Measurements from ENCODE around the gene GPR68.

The GPR68 gene

DNA sequence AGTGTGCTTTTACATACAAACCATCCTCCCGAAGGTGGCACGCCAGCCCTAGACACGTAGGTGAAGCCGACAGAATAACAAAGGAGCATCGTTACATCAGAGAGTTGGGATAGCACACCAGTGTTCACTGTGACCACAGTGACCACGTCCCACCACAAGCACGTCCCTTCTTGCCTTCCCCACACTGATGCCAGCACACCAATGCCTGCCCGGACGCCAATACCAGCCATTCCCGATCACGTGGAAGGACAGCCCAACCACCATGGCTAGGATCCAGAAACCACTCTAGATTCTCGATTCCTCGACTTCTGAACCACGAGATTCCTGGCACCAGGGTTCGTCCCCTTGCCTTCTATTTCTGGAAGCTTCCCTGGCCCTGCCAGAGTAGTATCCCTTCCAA is 48.0 kb upstream of the GPR68 start:
- no peak overlapping the region for H3K27ac ChIP-seq (ENCODE audit: extremely low read depth, low read depth, low read length)
- CTCF ChIA-PET: no interaction called here
- no peaks in the 10 kb centered on the region for H3K9me3 ChIP-seq (ENCODE audit: control insufficient read depth, insufficient read depth, low read depth, low read length)
- H3K4me1 ChIP-seq (ENCODE audit: control insufficient read depth, insufficient read depth, low read length): no peaks in the 10 kb centered on the region
- H3K36me3 ChIP-seq (ENCODE audit: control insufficient read depth in 2 of 2, insufficient read depth in 1 of 2, low read length in 2 of 2): peaks cover 0 to 76% of the 10 kb centered on the region in 2 experiments; a peak in 1 of 3 replicates
- POLR2A ChIA-PET: no interaction called here
- TF ChIP-seq ZNF518A (tag by site-specific recombination; conservative IDR thresholded peaks at IDR 0.05; ENCODE audit: low read depth): no peak
- 0 out of 2 replicates have a peak, but pooled peaks have one; percentile 30 for TF ChIP-seq ZNF600 (tag by site-specific recombination; IDR thresholded peaks at IDR 0.05)
- H3K4me3 ChIP-seq (ENCODE audit: low read depth, low read length): no peak overlapping the region

GRCh38 chr14:91291786-91292405 is 47.4 kb upstream of the GPR68 start:
- Histone ChIP-seq H3K4me1 (ENCODE audit: control insufficient read depth, insufficient read depth, low read length) (no peaks in the 10 kb centered on the region), H3K4me3 (ENCODE audit: low read depth, low read length) (no peak overlapping the region), H3K36me3 (ENCODE audit: control insufficient read depth in 2 of 2, insufficient read depth in 1 of 2, low read length in 2 of 2) (peaks cover 0 to 71% of the 10 kb centered on the region in 2 experiments; a peak in 1 of 3 replicates), H3K27ac (ENCODE audit: extremely low read depth, low read depth, low read length) (no peak overlapping the region), H3K9me3 (ENCODE audit: control insufficient read depth, insufficient read depth, low read depth, low read length) (no peaks in the 10 kb centered on the region)
- no peak for TF ChIP-seq ZNF791 (tag by site-specific recombination; IDR thresholded peaks at IDR 0.05)
- no peak for TF ChIP-seq ZNF398 (tag by site-specific recombination; IDR thresholded peaks at IDR 0.05)
- TF ChIP-seq ZNF785 (tag by site-specific recombination; IDR thresholded peaks at IDR 0.05): no peak
- no peak for TF ChIP-seq GLIS1 (tag by site-specific recombination; IDR thresholded peaks at IDR 0.05)
- no peak for TF ChIP-seq ELK4 (IDR thresholded peaks at IDR 0.05; ENCODE audit: borderline replicate concordance, low read depth, low read length)
- no peak for TF ChIP-seq ATF2 (tag by site-specific recombination; IDR thresholded peaks at IDR 0.05; ENCODE audit: low read depth)
- TF ChIP-seq HOXA7 (CRISPR knock-in tag; IDR thresholded peaks at IDR 0.05; ENCODE audit: borderline replicate concordance): no peak
- no peak for TF ChIP-seq ZBTB7A (tag by site-specific recombination; IDR thresholded peaks at IDR 0.05; ENCODE audit: low read depth)
- TF ChIP-seq, protein P1, sequence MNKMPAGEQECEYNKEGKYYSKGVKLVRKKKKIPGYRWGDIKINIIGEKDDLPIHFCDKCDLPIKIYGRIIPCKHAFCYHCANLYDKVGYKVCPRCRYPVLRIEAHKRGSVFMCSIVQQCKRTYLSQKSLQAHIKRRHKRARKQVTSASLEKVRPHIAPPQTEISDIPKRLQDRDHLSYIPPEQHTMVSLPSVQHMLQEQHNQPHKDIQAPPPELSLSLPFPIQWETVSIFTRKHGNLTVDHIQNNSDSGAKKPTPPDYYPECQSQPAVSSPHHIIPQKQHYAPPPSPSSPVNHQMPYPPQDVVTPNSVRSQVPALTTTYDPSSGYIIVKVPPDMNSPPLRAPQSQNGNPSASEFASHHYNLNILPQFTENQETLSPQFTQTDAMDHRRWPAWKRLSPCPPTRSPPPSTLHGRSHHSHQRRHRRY (tag by site-specific recombination; IDR thresholded peaks at IDR 0.05): no peak
- ChIA-PET CTCF (no interaction called here), POLR2A (interaction anchor here (0.6 kb wide), 1 partner anchor 48 kb away, joined by 3 read pairs; the partner anchor contains the start of gene GPR68)
